Karpas-422 (cell line): Measurements from ENCODE around the gene HES6. TPM values are rescaled to one million over a fixed set of nuclear protein-coding genes. Genes with fewer than 3 reads are reported as not detected.

Experiments
- DNase-seq: peaks from one replicate; pipeline ENCODE4 v3.0.0-alpha.2; 2015
- H2AFZ ChIP-seq: fragments of 200-600 bp; sonication (generic); 2 replicates; pipeline ENCODE4 v1.6.1; 2014; ENCODE audit warnings: antibody characterized with exemption, low read length, mixed read lengths
- H3K27ac ChIP-seq: fragments of 200-600 bp; sonication (generic); 2 replicates; pipeline ENCODE4 v1.5.1; 2014; ENCODE audit warnings: mild to moderate bottlenecking, low read length, moderate library complexity
- H3K27me3 ChIP-seq: fragments of 200-600 bp; sonication (generic); 2 replicates; pipeline ENCODE4 v1.6.1; 2014; ENCODE audit warnings: low read length, mixed read lengths
- H3K36me3 ChIP-seq: fragments of 200-600 bp; sonication (generic); 2 replicates; pipeline ENCODE4 v1.6.1; 2014; ENCODE audit warnings: low read length, mixed read lengths; ENCODE audit not compliant: insufficient read depth
- H3K4me1 ChIP-seq: fragments of 200-600 bp; sonication (generic); 2 replicates; pipeline ENCODE4 v1.6.1; 2014; ENCODE audit warnings: mild to moderate bottlenecking, low read length, mixed read lengths
- H3K4me2 ChIP-seq: fragments of 200-600 bp; sonication (generic); 2 replicates; pipeline ENCODE4 v1.6.1; 2014; ENCODE audit warnings: low read length, low read depth, mild to moderate bottlenecking; ENCODE audit not compliant: poor library complexity, severe bottlenecking
- H3K4me3 ChIP-seq: fragments of 200-600 bp; sonication (generic); 2 replicates; pipeline ENCODE4 v1.5.1; 2014; ENCODE audit warnings: mild to moderate bottlenecking, antibody characterized with exemption, low read length, mixed read lengths
- H3K79me2 ChIP-seq: fragments of 200-600 bp; sonication (generic); 2 replicates; pipeline ENCODE4 v1.6.1; 2014; ENCODE audit warnings: mild to moderate bottlenecking, low read length, mixed read lengths
- H3K9ac ChIP-seq: fragments of 200-600 bp; sonication (generic); 2 replicates; pipeline ENCODE4 v1.6.0; 2014; ENCODE audit warnings: low read length
- H3K9me2 ChIP-seq: fragments of 200-600 bp; sonication (generic), shearing (Covaris generic); replicated peaks from 2 replicates; pipeline ENCODE4 v1.6.0; 2014; ENCODE audit warnings: mild to moderate bottlenecking, low read length, moderate library complexity; ENCODE audit not compliant: insufficient read depth
- H3K9me3 ChIP-seq: fragments of 300-700, 200-600 bp; sonication (generic); 2 replicates; pipeline ENCODE4 v1.6.1; 2014; ENCODE audit warnings: low read length, mixed read lengths
- H4K20me1 ChIP-seq: fragments of 200-600 bp; sonication (generic); 2 replicates; pipeline ENCODE4 v1.6.1; 2014; ENCODE audit warnings: mild to moderate bottlenecking, antibody characterized with exemption, low read length, low read depth; ENCODE audit not compliant: insufficient read depth
- total RNA-seq: library from RNA; depleted of rRNA; stranded (reverse); fragments of >200 nt; shearing (Covaris generic); gene quantifications from 2 replicates; pipeline ENCODE4 v1.2.3, GENCODE V29; 2014; ENCODE audit warnings: low replicate concordance

The HES6 gene
- total RNA-seq, 1 experiment from 2014 or later: 3.3 TPM

DNA sequence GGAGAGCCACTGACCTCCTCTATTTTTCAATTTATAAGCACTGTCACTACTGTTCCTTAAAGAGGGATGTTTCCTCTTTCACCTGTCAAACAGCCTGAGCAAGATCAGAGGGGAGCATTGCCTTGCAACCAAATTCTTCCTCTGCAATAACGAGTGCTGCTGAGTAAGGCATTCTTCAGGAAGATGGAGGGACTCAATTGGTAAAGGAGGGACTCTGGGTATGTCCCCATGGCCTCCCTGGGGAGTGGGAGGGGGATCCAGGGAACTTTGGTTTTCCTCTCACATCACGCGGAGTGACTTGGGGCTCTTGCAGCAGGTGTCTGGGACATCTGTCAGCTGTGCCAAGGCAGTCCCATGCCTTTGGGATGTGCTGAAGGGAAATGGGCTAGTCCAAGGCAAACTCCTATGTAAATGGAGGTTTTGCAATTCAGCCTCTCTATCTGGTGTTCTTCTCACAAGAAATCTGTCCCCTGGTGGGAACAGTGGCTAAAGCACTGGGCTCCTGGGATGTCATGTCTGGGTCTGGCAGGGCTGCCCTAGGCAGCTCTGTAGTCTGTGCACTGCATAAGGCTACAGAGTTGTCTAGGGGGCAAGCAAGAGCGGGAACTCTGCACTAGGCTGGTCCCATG is 14.4 kb upstream of the HES6 start:
- no peaks in the 10 kb centered on the region for H4K20me1 ChIP-seq
- no peaks in the 10 kb centered on the region for H3K79me2 ChIP-seq
- H3K4me3 ChIP-seq: no peak overlapping the region
- H3K27me3 ChIP-seq: no peaks in the 10 kb centered on the region
- no peak overlapping the region for H3K4me2 ChIP-seq
- no peak overlapping the region for H3K9ac ChIP-seq
- DNase-seq: no peak
- no peak overlapping the region for H2AFZ ChIP-seq
- H3K36me3 ChIP-seq: peaks cover 19% of the 10 kb centered on the region; the same call in 1 of the 2 replicates
- H3K9me2 ChIP-seq: no peaks in the 10 kb centered on the region
- H3K4me1 ChIP-seq: no peaks in the 10 kb centered on the region
- H3K27ac ChIP-seq: no peak overlapping the region
- no peaks in the 10 kb centered on the region for H3K9me3 ChIP-seq

DNA sequence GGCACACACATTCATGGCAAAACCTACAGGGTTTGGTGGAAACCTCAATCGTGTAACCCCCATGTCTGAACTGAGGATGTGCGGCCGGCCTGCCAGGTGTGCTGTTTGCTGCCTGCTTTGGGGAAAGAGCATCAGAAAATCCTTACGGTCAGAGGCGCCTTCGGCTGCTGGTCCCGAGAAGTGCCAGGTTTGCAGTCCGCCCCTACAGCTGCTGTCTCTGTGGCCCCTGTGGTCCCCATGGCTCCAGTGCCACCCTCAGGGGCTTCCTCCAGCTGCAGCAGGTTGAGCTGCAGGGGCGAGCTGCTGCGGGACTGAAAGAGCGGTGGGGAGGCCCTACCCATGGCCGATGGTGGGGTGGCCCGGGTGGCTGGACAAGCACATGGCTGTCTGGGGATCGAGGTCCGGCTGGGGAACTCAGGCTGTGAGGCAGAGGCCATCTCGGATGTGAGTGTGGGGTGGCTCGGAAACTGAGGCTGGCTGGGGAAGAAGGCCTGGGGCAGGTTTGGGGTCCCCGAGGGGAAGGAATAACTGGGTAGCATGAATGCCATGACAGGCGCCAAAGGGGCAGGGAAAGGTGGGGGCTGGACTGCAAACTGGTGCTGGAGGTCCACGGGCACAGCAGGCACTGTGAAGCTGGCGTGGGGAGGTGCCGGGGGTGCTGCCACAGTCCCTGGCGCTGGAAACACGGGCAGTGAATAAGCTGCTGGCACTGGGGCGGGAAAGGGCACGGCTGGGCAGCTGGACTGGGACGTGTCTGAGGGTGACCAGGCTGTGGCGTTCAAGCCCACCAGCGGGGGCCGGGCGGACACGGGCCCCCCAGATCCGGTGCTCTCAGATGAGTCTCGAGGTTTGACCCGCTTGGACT is 13.2 kb upstream of the HES6 start:
- Histone ChIP-seq H3K79me2 (no peaks in the 10 kb centered on the region), H3K27me3 (no peaks in the 10 kb centered on the region), H3K9me2 (no peaks in the 10 kb centered on the region), H3K36me3 (peaks cover 19% of the 10 kb centered on the region; the same call in 1 of the 2 replicates), H3K9me3 (no peaks in the 10 kb centered on the region), H2AFZ (no peak overlapping the region), H3K4me3 (no peak overlapping the region), H3K27ac (no peak overlapping the region), H3K9ac (no peak overlapping the region), H3K4me1 (no peaks in the 10 kb centered on the region), H4K20me1 (no peaks in the 10 kb centered on the region), H3K4me2 (no peak overlapping the region)
- no peak for DNase-seq

DNA sequence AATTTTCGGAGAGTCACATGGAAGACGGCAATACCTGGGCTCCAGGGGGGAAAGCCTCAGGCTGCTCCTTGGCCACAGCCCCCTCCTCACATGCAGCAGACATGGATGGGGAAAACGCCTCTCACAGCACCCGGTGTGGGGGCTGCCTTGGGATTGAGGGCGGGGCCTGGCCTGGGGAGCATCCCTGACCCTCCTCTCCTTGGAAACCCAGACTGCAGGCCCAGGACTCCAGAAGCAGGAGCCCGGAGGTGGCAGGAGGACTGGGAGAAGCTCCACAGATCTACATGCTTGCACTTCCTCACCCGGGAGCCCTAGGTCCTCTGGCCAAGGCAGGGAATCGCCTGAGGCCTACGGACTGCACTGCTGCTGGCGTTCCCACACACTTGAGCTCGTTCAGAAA is 12.1 kb upstream of the HES6 start:
- DNase-seq: no peak
- no peaks in the 10 kb centered on the region for H3K4me1 ChIP-seq
- no peaks in the 10 kb centered on the region for H4K20me1 ChIP-seq
- no peak overlapping the region for H3K4me2 ChIP-seq
- H3K36me3 ChIP-seq: peaks cover 17% of the 10 kb centered on the region; the same call in 1 of the 2 replicates
- H3K9me2 ChIP-seq: no peaks in the 10 kb centered on the region
- no peak overlapping the region for H3K4me3 ChIP-seq
- no peak overlapping the region for H3K9ac ChIP-seq
- H3K9me3 ChIP-seq: no peaks in the 10 kb centered on the region
- no peaks in the 10 kb centered on the region for H3K27me3 ChIP-seq
- H3K27ac ChIP-seq: no peak overlapping the region
- H2AFZ ChIP-seq: no peak overlapping the region
- H3K79me2 ChIP-seq: no peaks in the 10 kb centered on the region

DNA sequence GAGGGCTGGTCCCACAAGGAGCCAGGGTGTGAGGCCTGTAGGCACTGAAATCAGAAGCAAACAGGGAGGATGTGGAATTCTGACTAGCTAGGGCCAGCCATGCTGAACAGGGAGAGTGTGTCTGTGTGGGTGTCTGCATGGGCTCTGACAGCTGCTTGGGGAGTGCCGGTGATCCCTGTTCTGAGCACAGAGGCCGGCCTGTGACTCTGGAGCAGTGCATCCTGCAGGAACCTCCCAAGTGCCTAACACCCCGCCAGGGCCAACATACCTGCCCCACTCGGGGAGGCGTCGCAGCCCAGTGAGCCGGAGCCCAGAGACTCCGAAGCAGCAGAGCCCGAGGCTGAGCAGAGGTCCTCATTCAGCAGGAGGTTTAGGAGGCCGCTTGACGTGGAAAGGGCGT is 11.5 kb upstream of the HES6 start:
- no peaks in the 10 kb centered on the region for H3K9me2 ChIP-seq
- no peak overlapping the region for H3K27ac ChIP-seq
- H3K4me2 ChIP-seq: no peak overlapping the region
- H3K36me3 ChIP-seq: peaks cover 14% of the 10 kb centered on the region; the same call in 1 of the 2 replicates
- H3K9ac ChIP-seq: no peak overlapping the region
- H2AFZ ChIP-seq: no peak overlapping the region
- H3K27me3 ChIP-seq: no peaks in the 10 kb centered on the region
- H3K4me1 ChIP-seq: no peaks in the 10 kb centered on the region
- H4K20me1 ChIP-seq: no peaks in the 10 kb centered on the region
- H3K9me3 ChIP-seq: no peaks in the 10 kb centered on the region
- no peaks in the 10 kb centered on the region for H3K79me2 ChIP-seq
- no peak for DNase-seq
- no peak overlapping the region for H3K4me3 ChIP-seq

DNA sequence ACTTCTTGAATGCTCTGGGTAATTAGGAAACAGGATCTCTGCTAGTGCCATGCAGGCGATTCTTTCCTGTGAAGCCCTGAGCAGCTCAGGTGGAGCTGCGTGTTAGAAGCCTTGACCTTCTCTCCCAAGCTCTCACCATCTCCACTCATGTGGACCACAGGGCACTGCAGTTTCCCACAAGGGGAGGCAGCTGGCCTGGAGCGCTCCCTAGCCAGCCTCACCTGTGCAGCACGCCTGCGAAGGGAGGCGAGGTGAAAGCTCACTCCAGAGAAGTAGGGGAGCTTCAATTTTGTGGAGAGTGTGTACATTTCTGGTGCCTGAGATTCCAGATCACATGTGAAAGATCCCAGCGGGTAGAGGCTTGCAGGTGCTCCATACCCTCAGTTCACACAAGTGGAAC is 11.1 kb upstream of the HES6 start:
- Histone ChIP-seq H4K20me1 (no peaks in the 10 kb centered on the region), H3K79me2 (no peaks in the 10 kb centered on the region), H3K4me1 (no peaks in the 10 kb centered on the region), H3K9me2 (no peaks in the 10 kb centered on the region), H3K4me2 (no peak overlapping the region), H3K4me3 (no peak overlapping the region), H3K9me3 (no peaks in the 10 kb centered on the region), H3K9ac (no peak overlapping the region), H2AFZ (no peak overlapping the region), H3K27ac (no peak overlapping the region), H3K36me3 (peaks cover 12% of the 10 kb centered on the region; the same call in 1 of the 2 replicates), H3K27me3 (no peaks in the 10 kb centered on the region)
- no peak for DNase-seq

DNA sequence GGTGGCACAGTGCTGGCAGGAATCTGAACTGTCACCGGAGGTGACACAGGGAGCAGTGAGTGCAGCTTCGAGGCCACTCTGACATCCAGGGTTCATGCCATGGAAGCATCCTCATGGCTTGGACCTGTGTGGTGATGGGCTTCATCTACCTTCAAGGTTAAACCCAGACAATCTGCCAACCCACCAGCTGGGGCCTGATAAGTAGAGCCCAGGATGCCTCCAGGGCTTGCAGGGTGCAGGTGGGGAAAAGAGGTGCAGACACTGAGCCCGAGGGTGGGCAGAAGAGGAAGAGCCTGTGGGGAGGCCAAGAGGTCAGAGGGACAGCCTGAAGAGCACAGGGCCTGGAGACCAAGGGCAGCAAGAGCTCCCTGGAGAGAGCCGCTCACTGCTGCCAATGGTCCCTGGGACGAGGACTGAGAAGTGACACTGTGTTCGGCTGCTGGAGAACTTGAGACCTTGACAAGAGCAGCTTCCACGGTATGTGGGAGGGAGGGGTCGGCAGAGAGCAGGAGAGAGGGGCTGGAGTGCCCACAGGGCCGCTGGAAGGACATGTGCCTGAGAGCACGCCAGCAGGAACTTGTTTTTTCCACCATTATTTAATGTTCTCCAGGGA is 8.1 kb upstream of the HES6 start:
- no peak overlapping the region for H3K9ac ChIP-seq
- DNase-seq: no peak

DNA sequence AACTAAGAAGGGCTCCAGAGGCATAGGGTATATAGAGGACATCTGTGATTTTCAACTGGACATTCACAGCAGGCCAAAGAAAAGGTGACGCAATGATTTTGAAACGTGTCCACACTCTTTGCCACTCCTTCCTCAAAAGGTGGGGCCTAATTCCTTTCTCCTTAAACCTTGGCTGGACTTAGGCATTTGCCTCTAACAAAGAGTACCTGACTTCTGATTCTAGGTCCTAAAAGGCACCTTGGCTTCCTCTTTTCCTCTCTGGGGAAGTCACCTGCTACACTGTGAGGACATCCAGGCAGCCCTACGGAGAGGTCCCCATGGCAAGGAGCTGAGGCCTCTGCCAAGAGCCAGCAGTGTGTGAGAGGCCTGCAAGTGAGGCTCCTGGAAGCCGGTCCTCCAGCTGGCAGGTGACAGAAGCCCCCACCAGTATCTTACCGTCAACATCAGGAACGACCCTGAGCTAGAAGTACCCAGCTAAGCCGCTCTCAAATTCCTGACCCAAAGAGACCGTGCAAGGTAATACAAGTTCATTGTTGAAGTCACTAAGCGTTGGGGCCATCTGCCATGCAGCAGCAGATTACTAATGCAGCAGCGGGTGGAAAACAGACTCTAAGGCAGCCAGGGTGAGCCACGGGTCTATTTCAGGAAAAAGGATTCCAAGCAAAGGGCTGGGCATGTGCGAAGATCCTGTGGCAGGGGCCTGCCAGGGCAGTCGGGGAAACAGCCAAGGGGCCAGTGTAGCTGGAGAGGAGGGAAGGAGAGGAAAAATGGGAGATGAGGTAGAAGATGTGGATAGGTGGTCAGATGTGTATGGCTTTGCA is 7.4 kb upstream of the HES6 start:
- Histone ChIP-seq H3K4me3 (no peak overlapping the region), H3K36me3 (peaks cover 12% of the 10 kb centered on the region), H3K9me2 (no peaks in the 10 kb centered on the region), H3K9me3 (no peaks in the 10 kb centered on the region), H3K79me2 (no peaks in the 10 kb centered on the region), H3K4me2 (no peak overlapping the region), H3K4me1 (peaks cover 6% of the 10 kb centered on the region), H4K20me1 (no peaks in the 10 kb centered on the region), H3K27me3 (no peaks in the 10 kb centered on the region), H3K27ac (no peak overlapping the region), H2AFZ (no peak overlapping the region), H3K9ac (no peak overlapping the region)
- DNase-seq: no peak

More for the DNA sequence above, 8.1 kb upstream of the HES6 start:
- no peaks in the 10 kb centered on the region for H4K20me1 ChIP-seq
- no peaks in the 10 kb centered on the region for H3K9me2 ChIP-seq
- H2AFZ ChIP-seq: no peak overlapping the region
- peaks cover 12% of the 10 kb centered on the region for H3K36me3 ChIP-seq
- H3K4me2 ChIP-seq: no peak overlapping the region
- no peaks in the 10 kb centered on the region for H3K27me3 ChIP-seq
- H3K4me1 ChIP-seq: peaks cover 6% of the 10 kb centered on the region
- H3K27ac ChIP-seq: no peak overlapping the region
- H3K79me2 ChIP-seq: no peaks in the 10 kb centered on the region
- H3K9me3 ChIP-seq: no peaks in the 10 kb centered on the region
- H3K4me3 ChIP-seq: no peak overlapping the region
